GM19438 (cell line): ENCODE measurements around the gene HLA-DPA1.
"Not testable (repeated sequence)": the region's sequence is repeated elsewhere in the genome, so short reads cannot be mapped to it uniquely, and the experiment has no call there.

Experiments used
- ATAC-seq: cut with Tn5 transposase; IDR thresholded peaks from one replicate; pipeline ENCODE4 v1.9.1; 2021; ENCODE audit warnings: low read depth; ENCODE audit not compliant: unreplicated experiment

The HLA-DPA1 gene

GRCh38 chr6:33073431-33073871 lies at the start of gene HLA-DPA1:
Gene HLA-DPA1, minus strand, starts transcription at chr6:33073649.
- no peak for ATAC-seq

DNA sequence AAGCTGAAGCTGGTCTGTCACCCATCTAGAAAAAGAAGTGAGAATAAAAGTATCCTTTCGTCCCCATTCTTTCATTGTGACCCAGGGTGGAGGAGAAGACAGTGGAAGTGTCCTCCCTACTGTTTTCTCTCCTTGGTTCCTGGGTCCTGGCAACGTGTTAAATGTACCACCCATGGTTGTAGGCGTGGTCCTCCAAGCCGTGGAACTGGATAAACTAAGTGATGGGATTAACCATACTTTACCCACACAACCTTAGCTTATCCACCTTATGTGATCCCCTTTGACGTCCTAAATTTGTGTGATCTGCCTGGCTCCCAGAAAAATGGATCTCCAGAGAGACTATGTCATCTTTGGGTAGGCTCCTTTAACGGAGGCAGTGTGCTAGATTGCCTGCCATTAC lies 49.7 kb upstream of the HLA-DPA1 start:
- ATAC-seq = no peak

GRCh38 chr6:33120001-33120400 lies 46.6 kb upstream of the HLA-DPA1 start:
- ATAC-seq = no peak

GRCh38 chr6:33118525-33119123 lies 45.2 kb upstream of the HLA-DPA1 start:
- ATAC-seq = no peak

- no peak for ATAC-seq
Measured at GRCh38 chr6:33117811-33118277, 44.4 kb upstream of the HLA-DPA1 start.

- ATAC-seq = no peak
Measured at GRCh38 chr6:33116841-33117711, 43.6 kb upstream of the HLA-DPA1 start.

DNA sequence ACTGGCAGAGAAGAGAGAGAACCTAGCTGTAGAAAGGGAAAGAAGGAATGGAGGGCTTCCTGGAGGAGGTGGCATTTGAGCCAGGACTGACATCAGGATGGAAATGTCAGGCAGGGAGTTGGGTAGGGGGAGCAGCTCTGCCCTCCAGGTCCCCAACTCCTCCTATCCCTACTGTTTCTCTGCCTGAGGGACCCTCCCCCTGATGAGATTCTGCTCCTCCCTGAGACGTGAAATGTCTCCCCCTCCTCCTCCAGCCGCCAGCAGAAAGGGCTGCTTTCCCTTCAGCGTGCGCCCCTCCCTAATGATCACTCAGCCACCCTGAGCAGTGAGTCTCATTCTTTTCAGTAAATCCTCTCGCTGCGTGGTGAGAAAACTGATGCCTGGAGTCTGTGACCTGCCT lies 43.0 kb upstream of the HLA-DPA1 start:
- no peak for ATAC-seq

DNA sequence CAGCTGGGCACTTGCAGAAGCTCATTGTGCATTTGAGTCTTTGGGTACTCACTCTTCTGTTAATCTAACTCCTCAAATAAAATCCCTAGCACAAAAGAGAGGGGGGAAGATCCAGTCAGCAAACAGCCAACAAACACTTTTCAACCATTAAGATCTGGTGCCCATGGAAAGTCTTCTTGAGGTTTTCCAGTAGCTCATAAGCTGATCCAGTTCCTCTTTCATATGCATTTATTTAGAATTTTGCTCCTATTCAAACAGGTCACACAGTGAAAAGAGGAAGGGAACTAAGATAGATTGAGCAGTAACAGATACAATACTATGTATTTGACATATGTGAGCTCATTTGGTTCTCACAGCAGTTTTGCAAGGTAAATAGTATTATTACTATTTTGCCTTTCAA lies 41.0 kb upstream of the HLA-DPA1 start:
- no peak for ATAC-seq

- ATAC-seq = no peak
Measured at GRCh38 chr6:33113755-33114154, 40.3 kb upstream of the HLA-DPA1 start.

DNA sequence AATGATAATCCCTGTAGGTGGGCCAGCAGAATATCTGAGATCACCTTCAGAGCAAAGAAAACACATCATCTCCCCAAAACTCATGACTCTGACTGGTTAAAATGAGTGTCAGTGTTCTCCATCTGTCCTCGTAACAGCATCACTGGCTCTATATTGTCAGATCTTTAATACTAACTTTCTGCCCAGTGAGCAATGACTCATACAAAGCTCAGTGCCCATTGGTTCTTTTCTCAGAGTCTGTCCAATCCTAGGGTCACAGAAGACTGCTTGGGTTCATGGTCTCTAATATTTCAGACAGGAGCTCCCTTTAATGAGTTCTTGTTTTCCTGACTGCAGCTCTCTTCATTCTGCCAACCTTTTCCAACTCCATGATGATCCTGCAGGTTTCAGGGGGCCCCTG lies 38.7 kb upstream of the HLA-DPA1 start:
- ATAC-seq = peak; percentile 87

GRCh38 chr6:33108307-33108706 lies 34.9 kb upstream of the HLA-DPA1 start:
- no peak for ATAC-seq

GRCh38 chr6:33107641-33108040 lies 34.2 kb upstream of the HLA-DPA1 start:
- no peak for ATAC-seq

DNA sequence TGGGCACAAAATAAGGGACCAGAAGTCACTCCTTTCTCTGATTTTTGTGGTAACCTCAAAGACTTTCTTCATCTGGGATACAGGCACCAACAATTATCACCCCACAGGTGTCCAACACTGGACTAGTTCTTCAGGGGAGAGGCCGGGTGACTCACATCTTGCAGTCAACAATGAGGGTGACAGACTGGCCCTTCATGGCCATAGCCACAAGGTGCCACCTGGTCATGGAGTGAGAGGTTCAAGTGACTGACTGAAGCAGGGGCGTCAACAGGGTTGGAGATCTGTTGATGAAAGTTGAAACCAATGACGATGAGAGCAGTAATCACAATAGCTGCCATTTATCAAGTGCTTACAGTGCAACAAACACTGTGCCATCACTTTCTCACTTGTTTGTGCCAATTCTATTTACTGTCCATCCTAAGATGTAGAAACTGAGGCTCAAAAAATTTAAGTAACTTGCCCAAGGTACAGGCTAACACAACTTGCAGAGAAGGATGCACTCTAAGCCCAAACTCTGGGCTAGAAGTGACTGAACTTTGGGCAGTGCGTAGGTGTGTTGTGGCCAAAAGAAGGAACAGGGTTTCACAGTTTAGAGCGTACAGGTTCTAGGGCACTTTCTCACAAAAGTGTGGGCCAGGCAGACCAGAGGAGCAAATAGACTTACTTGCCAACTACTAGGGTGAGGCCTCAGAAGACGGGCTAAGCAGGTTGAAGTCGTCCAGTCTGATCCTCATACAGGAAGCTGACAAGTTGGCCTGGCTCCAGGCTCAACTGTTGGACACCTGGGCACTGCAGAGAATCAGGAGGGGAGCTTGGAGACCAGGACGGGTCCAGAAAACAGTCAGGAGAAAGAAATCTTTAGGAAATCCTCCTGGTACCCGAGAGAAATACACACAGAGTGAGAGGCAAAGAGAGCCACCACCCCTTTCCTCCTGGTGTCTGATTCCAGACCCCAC lies 32.7 kb upstream of the HLA-DPA1 start:
- ATAC-seq = no peak

- no peak for ATAC-seq
Measured at GRCh38 chr6:33105386-33105785, 31.9 kb upstream of the HLA-DPA1 start.

DNA sequence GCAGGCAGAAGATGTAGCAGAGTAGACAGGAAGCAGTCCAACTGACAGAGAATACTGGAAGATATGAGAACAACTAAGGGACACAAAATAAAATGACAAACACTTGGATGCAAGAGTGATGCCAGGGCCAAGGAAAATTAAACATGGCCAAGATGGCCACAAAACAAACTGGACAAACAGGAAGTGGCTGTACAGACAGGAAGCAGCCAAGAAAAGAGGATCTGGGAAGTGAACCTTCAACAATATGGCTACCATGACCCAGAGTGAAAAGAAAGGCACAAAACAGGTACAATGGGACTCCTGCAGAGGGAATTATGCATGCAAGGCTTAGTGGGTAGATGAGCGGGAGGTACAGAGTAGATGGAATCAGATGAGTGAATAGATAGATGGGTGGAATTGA lies 31.4 kb upstream of the HLA-DPA1 start:
- no peak for ATAC-seq

- ATAC-seq = no peak
Measured at GRCh38 chr6:33103776-33104175, 30.3 kb upstream of the HLA-DPA1 start.

DNA sequence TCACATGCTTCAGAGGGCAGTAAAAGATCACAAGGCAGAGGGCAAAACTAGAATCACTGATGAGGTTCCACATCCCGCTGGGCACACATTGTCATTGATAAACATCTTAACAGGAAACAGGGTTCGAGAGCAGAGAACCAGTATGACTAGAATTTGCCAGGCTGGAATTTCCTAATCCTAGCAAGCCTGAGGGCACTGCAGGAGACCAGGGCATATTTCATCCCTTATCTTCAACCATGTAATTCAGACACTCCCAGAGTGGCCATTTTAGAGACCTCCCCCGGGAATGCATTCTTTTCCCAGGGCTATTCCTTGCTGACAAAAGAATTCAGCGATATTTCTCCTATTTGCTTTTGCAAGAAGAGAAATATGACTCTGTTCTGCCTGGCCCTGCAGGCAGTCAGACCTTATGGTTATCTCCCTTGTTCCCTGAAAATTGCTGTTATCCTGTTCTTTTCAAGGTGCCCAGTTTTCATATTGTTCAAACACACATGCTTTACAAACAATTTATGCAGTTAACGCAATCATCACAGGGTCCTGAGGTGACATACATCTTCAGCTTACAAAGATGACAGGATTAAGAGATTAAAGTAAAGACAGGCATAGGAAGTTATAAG lies 27.8 kb upstream of the HLA-DPA1 start:
- ATAC-seq = not testable (repeated sequence)

DNA sequence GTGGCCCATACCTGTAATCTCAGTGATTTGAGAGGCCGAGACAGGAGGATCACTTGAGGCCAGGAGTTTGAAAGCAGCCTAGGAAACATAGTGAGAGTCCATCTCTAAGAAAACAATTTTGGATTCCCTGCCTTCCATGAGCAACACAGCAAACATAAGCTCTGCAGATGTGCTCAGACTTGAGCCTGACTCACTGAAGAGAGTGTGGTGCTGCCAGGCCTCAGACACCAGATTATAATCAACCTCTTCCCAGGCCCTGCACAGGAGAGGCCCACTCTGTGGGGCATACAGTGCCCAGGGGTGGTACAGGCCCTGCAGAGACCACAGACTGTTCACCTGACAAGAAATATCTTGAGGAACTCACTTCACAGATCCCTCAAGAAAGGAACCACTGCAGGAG lies 22.2 kb upstream of the HLA-DPA1 start:
- no peak for ATAC-seq

GRCh38 chr6:33093855-33094254 lies 20.4 kb upstream of the HLA-DPA1 start:
- no peak for ATAC-seq

GRCh38 chr6:33092385-33092784 lies 18.9 kb upstream of the HLA-DPA1 start:
- ATAC-seq = no peak
